Measurements from ENCODE around the gene ZDHHC8.

DNA sequence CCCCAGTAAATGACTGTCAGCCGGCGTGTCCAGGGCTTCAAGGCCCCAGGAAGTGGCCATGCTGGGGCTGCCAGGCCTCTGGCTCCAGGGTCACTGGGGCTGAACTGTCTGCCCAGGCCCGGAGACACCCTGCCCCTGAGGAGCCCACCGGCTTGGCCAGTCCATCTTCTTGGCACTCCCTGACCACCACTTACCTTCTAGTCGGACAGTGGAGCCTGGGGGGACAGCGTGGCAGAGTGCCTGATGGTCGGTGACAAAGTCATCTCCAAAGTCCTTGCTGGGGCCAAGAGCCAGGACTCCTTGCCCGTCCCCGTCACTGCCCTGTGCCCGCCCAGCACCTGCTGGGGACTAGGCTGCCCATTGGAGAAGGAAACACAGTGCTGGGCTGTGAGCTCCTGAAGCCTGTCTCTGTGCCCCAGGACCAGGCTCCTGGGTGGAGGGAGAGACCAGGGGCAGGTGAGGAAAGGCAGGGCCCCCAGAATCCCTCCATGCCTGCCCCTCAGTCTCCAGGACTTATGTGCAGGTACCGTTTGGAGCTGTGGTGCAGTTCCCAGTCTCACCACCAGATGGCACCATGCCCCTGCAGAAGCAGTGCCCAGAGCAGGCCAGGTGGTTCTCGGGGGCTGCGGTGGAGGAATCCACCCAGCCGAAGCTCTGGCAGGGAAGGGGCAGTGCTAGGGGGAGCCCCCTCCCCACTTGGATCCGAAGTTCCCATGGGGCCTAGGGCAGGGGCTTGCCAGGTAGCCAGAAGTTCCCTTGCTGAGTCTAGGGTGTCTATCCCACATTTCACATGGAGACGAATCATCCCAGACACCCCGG, 25.2 kb downstream of the ZDHHC8 start:
- TF ChIP-seq CTCF (IDR thresholded peaks at IDR 0.05; ENCODE audit: extremely low read depth in 1 of 2, insufficient read depth in 1 of 2, low read depth in 1 of 2, low read length in 2 of 2): peak; percentile 92 to 97
- TF ChIP-seq, protein P1, sequence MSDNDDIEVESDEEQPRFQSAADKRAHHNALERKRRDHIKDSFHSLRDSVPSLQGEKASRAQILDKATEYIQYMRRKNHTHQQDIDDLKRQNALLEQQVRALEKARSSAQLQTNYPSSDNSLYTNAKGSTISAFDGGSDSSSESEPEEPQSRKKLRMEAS (IDR thresholded peaks at IDR 0.05; ENCODE audit: insufficient read depth, insufficient read length): no peak
- no peak for TF ChIP-seq POLR2A (IDR thresholded peaks at IDR 0.05; ENCODE audit: low read depth, low read length)
- TF ChIP-seq EZH2 (IDR thresholded peaks at IDR 0.05; ENCODE audit: borderline replicate concordance, low read depth, low read length, severe bottlenecking): no peak
- no peak for TF ChIP-seq POLR2AphosphoS5 (IDR thresholded peaks at IDR 0.05; ENCODE audit: insufficient read depth, low read depth, low read length)
- TF ChIP-seq FOS (IDR thresholded peaks at IDR 0.05; ENCODE audit: borderline replicate concordance, insufficient read depth, low read length): no peak
- TF ChIP-seq JUN (IDR thresholded peaks at IDR 0.05; ENCODE audit: borderline replicate concordance, insufficient read depth, insufficient read length, low read depth): no peak
